HG02588 (cell line): Measurements from ENCODE around the gene VPS36.
"Not testable (repeated sequence)": the region's sequence is repeated elsewhere in the genome, so short reads cannot be mapped to it uniquely, and the experiment has no call there.

ENCODE experiments used
- ATAC-seq: cut with Tn5 transposase; IDR thresholded peaks from one replicate; pipeline ENCODE4 v1.9.1; 2021; ENCODE audit warnings: mild to moderate bottlenecking, moderate library complexity; ENCODE audit not compliant: unreplicated experiment

The VPS36 gene

DNA sequence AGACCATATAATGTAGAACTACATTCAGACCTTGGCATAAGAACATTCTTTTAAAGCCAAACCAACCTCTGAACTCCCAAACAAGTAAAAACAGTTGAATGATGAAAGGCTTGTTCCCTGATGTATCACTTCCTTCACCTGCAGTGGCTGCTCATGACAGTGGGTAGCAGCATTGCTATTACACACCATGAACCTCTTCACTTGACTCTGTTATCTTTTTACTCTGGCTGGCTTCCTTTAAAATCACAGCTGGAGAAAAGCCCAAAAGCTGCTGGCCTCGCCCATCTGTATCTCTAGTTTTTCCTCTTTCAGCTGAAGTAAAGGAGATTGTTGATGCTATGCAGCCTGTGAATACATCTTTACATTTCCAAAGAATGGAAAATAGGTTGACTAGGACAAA is 67.1 kb downstream of the VPS36 start:
- ATAC-seq, result no peak

DNA sequence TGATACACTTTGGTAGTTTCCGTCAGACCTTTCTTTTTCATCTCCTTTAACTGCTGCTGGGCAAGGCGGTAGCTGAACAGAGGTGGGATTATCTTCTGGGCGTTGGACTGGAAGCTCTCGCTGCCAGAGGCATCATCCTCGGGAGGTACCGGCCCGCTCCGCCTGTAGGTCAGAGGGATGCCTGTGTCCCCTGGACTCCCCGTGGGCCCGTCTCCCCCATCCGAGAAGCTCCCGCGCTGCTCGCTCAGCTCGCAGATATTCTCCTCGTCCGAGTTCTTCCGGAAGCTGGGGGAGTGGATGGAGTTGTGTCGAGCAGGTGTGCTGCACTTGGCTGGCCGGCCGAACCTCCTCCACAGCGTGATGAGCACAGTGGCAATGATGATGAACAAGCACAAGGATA is 72.1 kb downstream of the VPS36 start:
- no peak for ATAC-seq

DNA sequence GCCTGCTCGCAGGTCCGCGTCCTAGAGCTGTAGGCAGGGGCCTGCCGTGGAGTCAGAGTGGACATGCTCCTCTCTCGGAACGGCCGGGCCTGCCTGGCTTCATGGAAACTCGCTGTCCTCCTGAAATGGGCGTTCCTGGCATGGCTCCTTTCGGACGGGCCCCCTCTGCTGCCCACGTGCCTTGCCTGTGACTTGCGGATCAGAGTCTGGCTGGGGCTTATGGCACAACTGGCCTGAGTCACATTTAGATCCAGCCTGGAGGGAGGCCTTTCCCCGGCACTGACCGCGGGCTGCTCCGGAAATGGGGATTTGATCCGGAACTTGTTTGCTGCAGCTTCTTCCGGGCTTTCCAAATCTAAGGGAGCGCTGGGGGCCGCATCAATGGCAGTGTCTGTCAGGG is 72.5 kb downstream of the VPS36 start:
- no peak for ATAC-seq

DNA sequence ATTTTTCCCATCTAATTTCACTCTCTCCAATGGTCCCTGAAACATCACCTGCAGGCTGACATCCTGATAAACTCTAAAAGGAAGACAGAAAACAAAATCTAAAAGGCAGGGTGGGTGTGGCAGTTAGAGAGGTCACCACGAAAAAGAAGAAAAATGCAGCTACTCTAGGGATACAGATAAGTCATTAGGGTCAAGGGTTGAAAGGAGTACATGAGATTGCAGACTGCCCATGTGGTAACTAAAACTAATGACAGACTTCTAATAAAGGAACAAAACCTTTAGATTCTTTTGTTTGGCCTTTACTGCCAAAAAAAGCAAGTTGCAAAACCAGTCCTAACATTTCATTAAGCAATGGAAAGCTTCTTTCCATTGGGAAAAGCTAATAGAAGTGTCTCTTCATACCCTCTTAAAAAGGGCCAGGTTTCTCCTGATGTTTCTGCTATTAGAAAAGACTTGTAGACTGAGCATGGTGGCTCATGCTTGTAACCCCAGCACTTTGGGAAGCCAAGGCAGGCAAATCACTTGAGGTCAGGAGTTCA is 75.5 kb downstream of the VPS36 start:
- no peak for ATAC-seq

GRCh38 chr13:52374389-52374788 is 76.0 kb downstream of the VPS36 start:
- no peak for ATAC-seq

DNA sequence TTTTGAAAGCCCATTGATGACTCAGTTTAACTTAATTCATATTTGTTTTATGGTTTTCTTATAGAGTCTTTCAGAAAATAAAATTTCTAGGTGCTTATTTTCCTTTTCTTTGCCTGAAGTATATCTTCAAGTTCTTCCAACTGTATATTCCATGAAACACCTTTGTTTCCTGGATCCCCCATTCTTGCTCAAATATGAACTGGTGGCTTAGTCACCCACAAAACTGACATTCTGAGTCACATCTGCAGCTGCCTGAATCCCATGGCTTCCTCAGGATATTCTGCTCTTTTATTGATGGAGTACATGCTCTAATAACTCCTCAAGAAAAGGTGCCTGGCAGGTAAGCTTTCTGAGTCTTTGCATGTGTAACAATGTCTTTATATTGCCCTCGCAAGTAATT is 77.2 kb downstream of the VPS36 start:
- not testable (repeated sequence) for ATAC-seq

- ATAC-seq, result no peak
Observed at GRCh38 chr13:52371736-52372247, 78.6 kb downstream of the VPS36 start.

- no peak for ATAC-seq
Observed at GRCh38 chr13:52366291-52366690, 84.1 kb downstream of the VPS36 start.
